GM12873 (cell line): Measurements from ENCODE around the gene CDO1.

Source experiments
- CTCF ChIP-seq: IDR thresholded peaks from 2 replicates; pipeline ENCODE4 v1.5.1; 2012; ENCODE audit warnings: low read depth, mild to moderate bottlenecking, moderate library complexity, low read length, control low read depth; ENCODE audit not compliant: insufficient read depth; ENCODE audit errors: missing control alignments

The CDO1 gene

GRCh38 chr5:115816226-115817081, at the start of gene CDO1:
Gene CDO1, minus strand, starts transcription at chr5:115816659. Its CDS starts 262 bp downstream, at chr5:115816397.
- no peak for TF ChIP-seq CTCF

GRCh38 chr5:115859378-115859777, 42.9 kb upstream of the CDO1 start:
- no peak for TF ChIP-seq CTCF

DNA sequence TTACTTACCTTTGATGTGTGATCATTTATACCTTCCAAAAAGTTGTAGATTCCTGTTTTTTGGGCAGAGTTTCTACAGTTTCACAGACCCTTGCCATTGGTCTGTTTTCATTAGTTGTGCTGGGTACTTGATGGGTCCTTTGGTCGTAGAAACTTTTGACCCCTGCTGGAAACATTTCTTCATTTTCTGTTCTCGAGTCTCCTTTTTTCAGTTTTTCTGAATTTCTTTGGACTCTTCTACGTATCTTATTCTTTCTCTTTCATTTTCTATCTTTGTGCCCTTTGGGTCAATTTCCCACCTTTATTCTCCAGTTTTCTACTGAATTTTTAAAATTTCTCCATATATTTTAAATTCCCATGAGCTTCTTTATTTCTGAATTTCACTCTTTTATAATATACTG, 41.9 kb upstream of the CDO1 start:
- TF ChIP-seq CTCF, result no peak

DNA sequence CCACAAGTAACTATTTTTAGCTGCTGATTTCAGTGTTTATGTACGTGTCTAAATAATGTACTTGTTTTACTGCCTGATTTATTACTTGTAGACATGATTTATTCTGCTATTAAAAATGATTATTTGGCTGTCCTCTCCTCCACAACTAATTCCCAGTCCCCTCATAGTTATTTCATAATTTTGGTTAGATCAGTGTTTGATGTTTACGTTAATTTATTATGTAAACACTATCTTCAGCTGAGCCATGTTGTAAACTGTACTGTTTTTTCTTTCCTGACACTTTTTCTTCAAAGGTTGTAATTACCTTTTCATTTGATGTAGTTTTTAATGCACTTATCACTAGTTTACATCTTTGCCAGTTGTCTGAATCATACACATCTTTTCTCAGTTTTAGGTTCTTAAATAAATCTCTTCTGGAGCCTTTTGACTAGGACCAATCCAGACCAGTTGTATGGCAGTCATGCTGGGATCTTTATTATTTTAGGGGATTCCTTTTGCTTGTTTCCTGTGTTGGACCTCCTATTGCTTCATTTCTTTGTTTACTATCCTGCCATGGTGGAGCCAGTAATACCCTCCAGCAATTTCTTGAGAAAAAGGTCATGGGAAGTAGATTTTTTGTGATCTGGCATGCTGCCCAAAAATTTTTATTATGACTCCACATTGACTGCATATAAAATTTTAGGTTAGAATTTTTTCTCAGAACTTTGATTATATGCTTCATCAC, 41.3 kb upstream of the CDO1 start:
- no peak for TF ChIP-seq CTCF

DNA sequence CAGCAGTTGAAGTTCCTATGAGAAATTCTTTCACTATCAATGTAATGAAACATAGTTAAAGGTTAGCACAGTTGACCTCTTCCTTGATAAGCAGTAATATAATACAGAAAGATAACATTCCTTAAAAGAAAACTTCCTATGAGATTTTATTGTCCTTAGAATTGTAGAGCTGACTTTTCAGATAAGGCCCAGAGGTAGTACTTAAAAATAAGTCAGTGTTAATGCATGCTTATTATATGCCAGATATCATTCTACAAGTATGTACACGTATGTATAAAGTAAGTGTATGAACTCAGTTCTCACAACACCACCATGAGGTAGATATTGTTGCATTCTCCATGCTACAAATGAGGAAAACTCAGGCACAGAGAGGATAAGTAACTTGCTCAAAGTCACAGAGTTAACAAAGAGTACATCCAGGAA, 40.6 kb upstream of the CDO1 start:
- no peak for TF ChIP-seq CTCF

DNA sequence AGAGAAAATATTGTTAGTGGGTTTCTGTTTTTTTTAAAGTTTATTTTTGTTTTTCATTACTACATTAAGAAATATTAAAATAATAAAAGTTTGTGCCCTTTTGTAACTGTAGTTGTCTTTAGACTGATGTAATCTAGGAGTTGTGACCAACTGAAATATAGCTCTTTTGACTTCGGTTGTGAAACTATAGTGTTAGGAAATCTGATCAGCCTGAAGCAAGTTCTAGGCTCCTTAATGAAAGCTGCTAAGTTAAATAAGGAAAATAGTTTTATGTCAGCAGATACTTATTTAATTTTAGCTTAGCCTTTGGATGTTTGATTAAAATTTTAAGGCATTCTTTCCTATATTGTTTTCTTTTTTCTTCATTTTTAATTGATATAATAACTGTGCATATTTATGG, 39.5 kb upstream of the CDO1 start:
- TF ChIP-seq CTCF, result no peak

DNA sequence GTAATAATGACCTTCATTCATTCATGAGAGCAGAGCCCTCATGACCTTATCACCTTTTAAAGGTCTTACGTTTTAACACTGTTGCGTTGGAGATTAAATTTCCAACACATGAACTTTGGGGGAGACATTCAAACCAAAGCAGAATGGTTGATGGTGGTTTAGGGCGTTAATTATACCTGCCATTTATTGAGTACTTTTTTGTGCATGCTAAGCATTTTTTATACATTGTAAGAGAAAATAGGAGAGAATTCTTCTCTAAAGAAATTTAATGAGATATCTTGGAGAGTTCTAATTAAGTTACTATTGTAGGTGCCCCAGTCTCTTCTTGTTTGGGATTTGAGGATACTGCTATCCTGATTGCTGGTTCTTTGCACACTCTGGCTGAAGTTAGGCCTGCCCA, 37.7 kb upstream of the CDO1 start:
- no peak for TF ChIP-seq CTCF
